Measurements from ENCODE around the gene RAB9A. TPM values are rescaled to one million over a fixed set of nuclear protein-coding genes. Genes with fewer than 3 reads are reported as not detected.

Gene RAB9A
- total and polyA plus RNA-seq, 10 of the 15 experiments (the other 5 are each of a cell fraction or from before 2014, with no cell fraction given) = 42.1 to 142 (median 49.9) TPM

- TF ChIP-seq MYB (IDR thresholded peaks at IDR 0.05; ENCODE audit: borderline replicate concordance, low read depth, low read length) (no peak), GATAD2B (conservative IDR thresholded peaks at IDR 0.05; ENCODE audit: low read depth) (no peak), RUNX3 (IDR thresholded peaks at IDR 0.05; ENCODE audit: low read length) (no peak), MEF2B (IDR thresholded peaks at IDR 0.05; ENCODE audit: partially characterized antibody, poor library complexity, severe bottlenecking) (no peak), TARDBP (IDR thresholded peaks at IDR 0.05; ENCODE audit: borderline replicate concordance) (no peak), SUZ12 (IDR thresholded peaks at IDR 0.05; ENCODE audit: unreplicated experiment) (no peak), IKZF2 (IDR thresholded peaks at IDR 0.05) (no peak), ATF3 (IDR thresholded peaks at IDR 0.05; ENCODE audit: borderline replicate concordance, extremely low read depth, low read depth, low read length) (no peak), WRNIP1 (IDR thresholded peaks at IDR 0.05; ENCODE audit: borderline replicate concordance, low read depth, low read length) (no peak), NBN (IDR thresholded peaks at IDR 0.05) (no peak), EED (IDR thresholded peaks at IDR 0.05; ENCODE audit: low read depth) (no peak), FOS (IDR thresholded peaks at IDR 0.05; ENCODE audit: borderline replicate concordance, extremely low read depth, insufficient read length) (no peak), EZH2 (IDR thresholded peaks at IDR 0.05; ENCODE audit: borderline replicate concordance, control insufficient read depth, low read depth, low read length) (no peak), POLR2A (IDR thresholded peaks at IDR 0.05; ENCODE audit: low read depth, low read length) (no peak), BHLHE40 (IDR thresholded peaks at IDR 0.05; ENCODE audit: borderline replicate concordance in 1 of 2, low read depth in 2 of 2, low read length in 1 of 2) (no peak), CHD2 (IDR thresholded peaks at IDR 0.05; ENCODE audit: borderline replicate concordance, low read depth, low read length) (no peak), ELK1 (IDR thresholded peaks at IDR 0.05; ENCODE audit: low read depth, low read length) (no peak), ZBTB11 (CRISPR knock-in tag; IDR thresholded peaks at IDR 0.05) (no peak), ESRRA (IDR thresholded peaks at IDR 0.05; ENCODE audit: low read length) (no peak), MXI1 (IDR thresholded peaks at IDR 0.05; ENCODE audit: low read depth, low read length) (no peak)
- Histone ChIP-seq H3K9ac (ENCODE audit: control insufficient read depth, insufficient read depth, low read length) (no peak overlapping the region), H3K4me3 (no peak overlapping the region), H4K20me1 (ENCODE audit: control insufficient read depth, insufficient read depth) (no peaks in the 10 kb centered on the region), H3K79me2 (ENCODE audit: control insufficient read depth, insufficient read depth, low read length) (peaks cover 3% of the 10 kb centered on the region; the same call in 1 of the 2 replicates), H3K36me3 (ENCODE audit: control insufficient read depth in 2 of 2, insufficient read depth in 2 of 2, low read length in 1 of 2) (peaks cover 3 to 16% of the 10 kb centered on the region in 2 experiments; a peak in 3 of 4 replicates), H2AFZ (ENCODE audit: control insufficient read depth, low read depth, low read length) (no peak overlapping the region), H3K27ac (ENCODE audit: control insufficient read depth, insufficient read depth) (no peak overlapping the region), H3K4me2 (ENCODE audit: control insufficient read depth, insufficient read depth) (no peak overlapping the region), H3K4me1 (ENCODE audit: control insufficient read depth, insufficient read depth, low read length) (no peaks in the 10 kb centered on the region), H3K27me3 (replicated peaks in 1 of 2; ENCODE audit: control insufficient read depth in 2 of 2, insufficient read depth in 2 of 2, low read length in 1 of 2) (no peaks in the 10 kb centered on the region), H3K9me3 (replicated peaks; ENCODE audit: control insufficient read depth, insufficient read depth, low read length) (no peaks in the 10 kb centered on the region)
- in situ Hi-C loops (cut with MboI) = no loop called here
- ChIA-PET POLR2A (no interaction called here), CTCF (interaction anchor here (1.6 kb wide), 1 partner anchor 9 kb away, joined by 3 read pairs; no protein-coding TSS in a partner anchor), RAD21 (ENCODE audit: unreplicated experiment) (no interaction called here), SMC1A (ENCODE audit: uncharacterized antibody, unreplicated experiment) (no interaction called here)
- DNase-seq (ENCODE audit: low read depth, low spot score) (no peak), FAIRE-seq (no peak), ATAC-seq (no peak; the same call in 2 of the 3 replicates)
- intact Hi-C loops (cut with micrococcal nuclease; ENCODE audit: unreplicated experiment) = no loop called here
- BruUV-seq (replicated peaks) = no TSS peak
- 67% methylated on average over 6 of the region's 6 CpGs for WGBS (ENCODE audit: insufficient coverage, insufficient replicate concordance, low lambda C conversion rate, missing lambda C conversion rate)
Measured at GRCh38 chrX:13716905-13717304, 28.0 kb downstream of the RAB9A start.
